ENCODE data around the gene LARGE1. TPM values are rescaled to one million over a fixed set of nuclear protein-coding genes. Genes with fewer than 3 reads are reported as not detected.

LARGE1 gene
- total and polyA plus RNA-seq, 2 of the 4 experiments (the other 2 are of a cell fraction): 6.2 to 12.4 TPM

GRCh38 chr22:33314316-33314715, 606.0 kb downstream of the LARGE1 start:
- H3K27ac ChIP-seq (ENCODE audit: insufficient read depth, low read length): no peak overlapping the region
- ChIA-PET POLR2A (ENCODE audit: unreplicated experiment) (no interaction called here), CTCF (interaction anchor here (0.6 kb wide), 1 partner anchor 238 kb away, joined by 3 read pairs; no protein-coding TSS in a partner anchor)
- no peak overlapping the region for H2BK5ac ChIP-seq (ENCODE audit: low read depth, low read length, poor library complexity, severe bottlenecking)
- no peak overlapping the region for H3K56ac ChIP-seq (ENCODE audit: extremely low read depth, insufficient read depth, low read length)
- DNase-seq: no peak
- TF ChIP-seq RCOR1 (IDR thresholded peaks at IDR 0.05; ENCODE audit: insufficient replicate concordance, low read length): no peak
- no peak for TF ChIP-seq ELK1 (IDR thresholded peaks at IDR 0.05; ENCODE audit: borderline replicate concordance, low read depth, low read length)
- TF ChIP-seq CTCF (conservative IDR thresholded peaks at IDR 0.05; ENCODE audit: low read depth, low read length): no peak
- no peak for TF ChIP-seq SMC3 (IDR thresholded peaks at IDR 0.05; ENCODE audit: low read depth, low read length)
- TF ChIP-seq CHD1 (IDR thresholded peaks at IDR 0.05; ENCODE audit: low read depth, low read length): no peak
- no peak for TF ChIP-seq CEBPB (IDR thresholded peaks at IDR 0.05; ENCODE audit: low read depth, low read length)
- no peak for TF ChIP-seq POLR2A (IDR thresholded peaks at IDR 0.05; ENCODE audit: low read depth, low read length)
- TF ChIP-seq MAZ (IDR thresholded peaks at IDR 0.05; ENCODE audit: borderline replicate concordance, low read depth, low read length): no peak
- TF ChIP-seq BHLHE40 (IDR thresholded peaks at IDR 0.05; ENCODE audit: low read depth, low read length): no peak
- TF ChIP-seq USF2 (IDR thresholded peaks at IDR 0.05; ENCODE audit: low read depth, low read length): no peak
- TF ChIP-seq MAFK (IDR thresholded peaks at IDR 0.05; ENCODE audit: low read depth, low read length): no peak
- TF ChIP-seq RFX5 (IDR thresholded peaks at IDR 0.05; ENCODE audit: low read depth, low read length): no peak
- TF ChIP-seq FOS (IDR thresholded peaks at IDR 0.05; ENCODE audit: low read depth, low read length): no peak
- TF ChIP-seq MXI1 (IDR thresholded peaks at IDR 0.05; ENCODE audit: borderline replicate concordance, low read depth, low read length): no peak
- no peak for TF ChIP-seq RAD21 (IDR thresholded peaks at IDR 0.05; ENCODE audit: low read length)
- TF ChIP-seq NFE2L2 (IDR thresholded peaks at IDR 0.05; ENCODE audit: low read depth, low read length): no peak
- no peaks in the 10 kb centered on the region; the same call in none of the 2 replicates for H3K36me3 ChIP-seq (ENCODE audit: control insufficient read depth, insufficient read depth, low read length)
- no peak overlapping the region for H3K14ac ChIP-seq (replicated peaks; ENCODE audit: low read depth, low read length)
- no peak for ATAC-seq (ENCODE audit: low read depth)
- no peak overlapping the region for H2BK15ac ChIP-seq (ENCODE audit: low read depth, low read length)
- H3K27me3 ChIP-seq (ENCODE audit: control insufficient read depth, insufficient read depth, low read length): no peaks in the 10 kb centered on the region
- H4K20me1 ChIP-seq (ENCODE audit: insufficient read depth, low read length): no peaks in the 10 kb centered on the region
- dilution Hi-C loops (cut with HindIII; ENCODE audit: low sequenced_read_pairs, unreplicated experiment) (no loop called here), intact Hi-C loops (cut with micrococcal nuclease) (no loop called here), in situ Hi-C loops (cut with MboI; ENCODE audit: low sequenced_read_pairs) (no loop called here)
- no peaks in the 10 kb centered on the region for H3K4me1 ChIP-seq (ENCODE audit: control insufficient read depth, insufficient read depth, low read length)
- H3K18ac ChIP-seq (ENCODE audit: low read depth, low read length): no peak overlapping the region
- no peaks in the 10 kb centered on the region for H3K79me1 ChIP-seq (ENCODE audit: low read depth in 1 of 2, low read length in 2 of 2)
- no peak overlapping the region for H2BK20ac ChIP-seq (ENCODE audit: low read depth, low read length)
- H3K23ac ChIP-seq (ENCODE audit: low read depth, low read length): no peak overlapping the region
- no peak overlapping the region for H3K4ac ChIP-seq (ENCODE audit: low read depth, low read length)
- H2AFZ ChIP-seq (replicated peaks; ENCODE audit: low read length, poor library complexity): no peak overlapping the region
- H4K8ac ChIP-seq (ENCODE audit: low read depth in 2 of 2, low read length in 2 of 2): no peak overlapping the region
- no peaks in the 10 kb centered on the region for H3K9me3 ChIP-seq (ENCODE audit: control insufficient read depth, insufficient read depth, low read length)
- H3K4me3 ChIP-seq (ENCODE audit: insufficient read depth, low read depth, low read length): no peak overlapping the region
- H2AK9ac ChIP-seq (replicated peaks; ENCODE audit: low read depth, low read length, poor library complexity): no peak overlapping the region
- H4K5ac ChIP-seq (ENCODE audit: low read depth, low read length): no peak overlapping the region
- no peaks in the 10 kb centered on the region for H3K9me1 ChIP-seq (ENCODE audit: insufficient read depth, low read length)
- H2AK5ac ChIP-seq (ENCODE audit: low read depth, low read length): no peak overlapping the region
- 79% methylated on average over 3 of the region's 5 CpGs; no CpG with 5 or more reads in 1 of the 2 experiments for whole genome bisulfite sequencing, 2 experiments (ENCODE audit: extremely low coverage in 2 of 2, insufficient read length in 1 of 2)
- H3K9ac ChIP-seq (ENCODE audit: low read depth, low read length): no peak overlapping the region
- no peak overlapping the region for H2BK120ac ChIP-seq (ENCODE audit: low read depth, low read length)
- no TSS peak for BruUV-seq (replicated peaks)
- H3K4me2 ChIP-seq (ENCODE audit: low read depth, low read length): no peak overlapping the region
- H4K91ac ChIP-seq (ENCODE audit: insufficient read depth, low read depth, low read length): no peak overlapping the region

Measured in IMR-90 (cell line).